ENCODE measurements around the gene PSMD14.
"Not testable (repeated sequence)": the region's sequence is repeated elsewhere in the genome, so short reads cannot be mapped to it uniquely, and the experiment has no call there.

Gene PSMD14

DNA sequence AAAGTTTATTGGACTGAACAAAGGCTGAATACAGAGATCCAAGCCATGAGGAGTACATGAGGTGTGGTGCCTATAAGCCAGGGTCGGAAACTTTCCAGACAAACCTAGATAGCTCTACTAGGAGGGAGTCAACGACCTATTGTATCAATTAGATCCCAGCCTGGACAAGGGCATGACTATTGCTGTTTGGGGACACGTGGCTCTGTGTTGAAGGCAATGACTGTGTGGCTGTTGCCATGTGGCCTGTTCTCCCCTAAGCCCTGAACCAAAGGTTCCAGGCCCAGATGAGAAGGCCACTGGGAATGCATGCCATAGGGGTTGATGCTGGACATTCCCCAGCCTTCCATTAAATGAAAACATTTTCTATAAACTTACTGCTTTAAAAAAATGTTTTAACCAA, 31.3 kb downstream of the PSMD14 start:
- DNase-seq = not testable (repeated sequence)

DNA sequence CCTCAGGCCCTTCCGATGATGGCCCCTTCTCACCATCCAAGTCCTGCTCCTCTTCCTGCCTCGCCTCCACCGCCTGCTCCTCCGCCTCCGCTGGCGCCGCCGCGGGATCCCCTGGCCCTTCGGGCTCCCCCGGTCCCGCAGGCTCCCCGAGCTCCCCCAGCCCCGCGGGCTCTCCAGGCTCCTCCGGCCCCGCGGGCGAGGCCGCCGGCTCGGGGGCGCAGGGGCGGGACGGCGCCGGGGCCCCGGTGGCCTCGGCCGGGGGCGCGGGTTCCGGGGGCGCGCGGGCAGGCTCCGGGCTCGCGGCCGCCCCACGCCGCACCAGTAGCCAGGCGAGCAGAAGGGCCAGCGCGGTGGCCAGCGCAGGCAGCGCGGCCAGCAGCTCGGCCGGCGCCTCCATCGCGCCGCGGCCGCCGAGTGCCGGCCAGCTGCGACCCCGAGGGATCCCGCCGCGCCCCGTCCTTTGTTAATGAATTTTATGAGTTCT, 32.7 kb downstream of the PSMD14 start:
- DNase-seq = not testable (repeated sequence)

DNA sequence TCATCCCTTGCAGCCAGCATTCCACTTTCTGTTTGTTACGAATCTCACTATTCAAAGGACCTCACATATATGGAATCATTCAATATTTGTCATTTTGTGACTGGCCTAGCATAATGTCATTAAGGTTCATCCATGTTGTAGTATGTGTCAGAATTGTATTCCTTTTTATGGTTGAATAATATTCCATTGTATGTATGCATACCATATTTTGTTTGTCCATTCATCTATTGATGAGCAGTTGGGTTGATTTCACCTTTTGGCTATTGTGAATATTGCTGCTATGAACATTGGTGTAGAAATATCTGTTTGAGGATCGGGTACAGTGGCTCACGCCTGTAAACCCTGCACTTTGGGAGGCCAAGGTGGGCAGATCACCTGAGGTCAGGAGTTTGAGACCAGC, 35.0 kb downstream of the PSMD14 start:
- no peak for DNase-seq

DNA sequence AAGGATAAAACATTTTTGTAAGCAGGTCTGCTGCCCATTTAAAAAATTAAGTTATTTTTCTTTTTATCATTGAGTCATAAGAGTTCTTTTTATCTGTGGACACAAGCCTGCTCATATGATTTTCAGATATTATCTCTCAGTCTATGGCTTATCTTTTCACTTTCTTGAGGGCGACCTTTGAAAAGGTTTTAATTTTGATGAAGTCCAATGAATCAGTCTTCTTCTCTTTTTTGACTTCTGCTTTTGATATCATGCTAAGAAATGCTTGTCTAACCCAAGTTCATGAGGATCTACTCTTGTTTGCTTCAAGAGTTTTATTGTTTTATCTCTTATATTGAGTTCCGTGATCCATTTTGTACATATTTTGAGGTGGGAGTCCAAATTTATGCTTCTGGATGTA, 36.5 kb downstream of the PSMD14 start:
- DNase-seq = no peak

DNA sequence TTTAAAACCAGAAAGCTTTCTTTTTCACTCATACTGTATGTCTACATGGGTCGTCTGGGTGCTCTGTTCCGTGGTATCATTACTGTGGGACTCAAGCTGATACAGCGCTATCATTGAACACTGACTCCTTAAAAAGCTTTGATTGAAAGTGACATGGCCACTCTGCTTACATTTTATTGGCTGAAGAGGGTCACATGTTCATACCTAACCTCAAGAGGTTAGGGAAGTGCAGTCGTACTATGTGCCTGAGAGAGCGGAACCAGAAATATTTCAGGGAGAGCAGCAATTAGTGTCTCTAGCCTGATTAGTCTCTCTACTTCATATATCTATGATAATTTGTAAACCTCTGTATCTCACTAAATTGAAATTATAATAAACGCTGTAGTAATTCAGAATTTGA, 43.5 kb downstream of the PSMD14 start:
- DNase-seq = no peak

DNA sequence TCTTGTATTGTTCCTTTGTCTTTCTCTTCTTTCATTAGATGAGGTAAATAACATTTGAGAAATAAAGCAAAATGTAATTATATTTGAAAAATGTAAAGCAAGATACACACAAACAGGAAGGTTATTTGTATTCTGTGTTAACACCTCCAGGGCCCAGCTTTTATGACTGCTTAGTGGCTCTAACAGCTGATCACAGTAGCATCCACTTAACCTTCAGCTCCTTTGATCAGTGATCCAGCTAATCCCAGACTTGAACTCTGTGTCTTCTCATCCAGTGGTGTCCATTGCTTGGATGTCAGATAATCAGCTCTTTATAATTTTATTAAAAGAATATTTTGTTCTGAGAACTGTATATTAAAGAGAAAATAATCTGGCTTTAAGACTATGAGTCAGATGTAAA, 44.5 kb downstream of the PSMD14 start:
- no peak for DNase-seq

DNA sequence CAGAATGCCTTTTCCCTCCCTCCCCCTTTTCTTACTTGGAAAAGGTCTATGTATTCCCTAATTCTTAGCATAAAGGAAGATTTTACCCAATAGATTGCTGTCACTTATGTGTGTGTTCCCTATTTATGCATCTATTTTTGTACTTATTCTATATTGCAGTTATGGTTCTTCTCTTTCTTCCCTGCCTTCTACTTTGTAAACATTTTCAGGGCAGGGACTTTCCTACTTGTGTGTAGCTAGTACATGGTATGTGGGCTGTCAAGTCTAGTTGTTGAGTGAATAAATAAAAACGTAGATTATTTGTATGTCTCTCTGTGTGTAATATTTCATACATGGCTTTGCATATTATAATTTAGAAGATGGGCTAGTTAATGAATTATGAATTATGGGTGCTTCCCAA, 45.3 kb downstream of the PSMD14 start:
- DNase-seq = no peak

DNA sequence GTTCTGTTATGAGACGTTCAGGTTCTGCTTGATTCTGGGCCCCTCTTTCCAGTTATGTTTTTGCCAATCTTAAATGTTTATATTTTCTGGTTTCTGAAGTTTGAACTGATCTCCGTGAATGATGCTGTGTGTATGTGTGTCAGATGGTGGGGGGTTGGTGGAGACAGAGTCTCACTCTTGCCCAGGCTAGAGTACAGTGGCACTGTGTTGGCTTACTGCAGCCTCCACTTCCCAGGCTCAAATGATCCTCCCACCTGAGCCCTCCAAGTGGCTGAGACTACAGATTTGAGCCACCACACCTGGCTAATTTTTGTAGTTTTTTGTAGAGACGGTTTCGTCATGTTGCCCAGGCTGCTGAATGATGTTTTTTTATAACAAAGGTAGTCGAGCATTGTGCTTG, 45.9 kb downstream of the PSMD14 start:
- no peak for DNase-seq

DNA sequence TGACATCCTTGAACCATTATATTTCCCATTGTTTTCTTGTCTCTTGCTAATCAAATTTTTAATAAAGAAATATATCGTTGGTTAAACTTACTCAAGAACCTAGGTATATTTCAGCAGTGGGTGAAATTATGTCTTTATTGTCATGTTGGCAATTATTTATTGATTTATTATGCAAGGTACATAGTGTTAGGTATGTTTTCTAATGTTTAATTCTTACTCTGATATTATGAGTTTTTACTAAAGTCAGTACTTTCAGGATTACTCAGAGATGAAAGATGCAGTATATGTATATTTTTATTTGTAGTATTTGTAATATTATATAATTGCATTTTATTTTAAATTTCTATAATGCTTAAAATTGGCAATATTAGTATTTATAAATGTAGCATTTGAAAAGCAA, 46.9 kb downstream of the PSMD14 start:
- DNase-seq = no peak

DNA sequence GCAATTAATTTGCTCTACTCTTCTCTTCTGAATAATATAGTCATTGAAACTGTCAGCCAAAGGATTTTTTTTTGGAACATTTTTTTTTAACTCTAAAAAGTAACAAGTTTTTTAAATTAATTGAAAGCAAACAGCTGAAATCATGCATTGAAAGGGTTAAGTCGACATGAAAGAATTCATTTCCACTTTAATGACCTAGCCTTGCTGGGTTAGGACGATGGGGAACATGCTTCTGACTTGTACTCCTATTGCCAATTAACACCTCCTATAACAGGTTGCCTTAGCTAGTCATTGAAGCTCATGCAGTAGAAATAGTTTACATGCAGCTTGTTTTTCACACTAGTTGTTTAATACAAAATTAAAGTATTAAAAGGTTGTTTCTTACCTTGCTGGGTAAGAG, 47.8 kb downstream of the PSMD14 start:
- DNase-seq = no peak

DNA sequence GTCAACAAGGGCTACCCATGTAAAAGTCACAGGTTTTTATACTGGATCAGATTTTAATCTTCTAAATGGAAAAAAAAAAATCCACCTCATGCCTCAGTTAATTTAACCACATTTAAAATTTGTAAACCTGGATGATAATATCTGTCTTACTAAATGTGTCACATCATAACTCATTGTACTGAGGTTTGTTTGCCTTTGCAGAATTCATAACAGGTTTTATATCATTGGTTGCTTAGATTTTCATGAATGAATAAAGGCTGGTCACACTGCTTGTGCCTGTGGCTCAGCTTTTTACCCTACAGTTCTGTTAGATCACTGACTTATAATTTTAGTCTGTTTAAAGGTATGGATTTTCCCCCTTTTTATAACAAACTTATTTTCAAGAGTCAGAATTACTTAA, 48.9 kb downstream of the PSMD14 start:
- DNase-seq = no peak

DNA sequence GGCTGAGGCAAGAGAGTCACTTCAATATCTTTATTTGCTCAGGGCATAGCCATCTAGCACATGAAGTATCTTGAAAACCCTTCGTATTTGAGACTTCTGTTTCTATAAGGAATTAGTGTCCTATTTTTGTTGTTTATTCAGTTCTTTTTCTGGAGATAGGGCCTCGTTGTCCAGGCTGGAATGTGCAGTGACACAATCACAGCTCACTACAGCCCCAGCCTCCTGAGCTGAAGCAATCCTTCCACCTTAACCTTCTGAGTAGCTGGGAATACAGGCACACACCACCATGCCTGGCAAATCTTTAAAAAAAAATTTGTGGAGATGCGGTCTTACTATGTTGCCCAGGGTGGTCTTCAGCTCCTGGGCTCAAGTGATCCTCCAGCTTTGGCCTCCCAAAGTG, 50.6 kb downstream of the PSMD14 start:
- DNase-seq = no peak

DNA sequence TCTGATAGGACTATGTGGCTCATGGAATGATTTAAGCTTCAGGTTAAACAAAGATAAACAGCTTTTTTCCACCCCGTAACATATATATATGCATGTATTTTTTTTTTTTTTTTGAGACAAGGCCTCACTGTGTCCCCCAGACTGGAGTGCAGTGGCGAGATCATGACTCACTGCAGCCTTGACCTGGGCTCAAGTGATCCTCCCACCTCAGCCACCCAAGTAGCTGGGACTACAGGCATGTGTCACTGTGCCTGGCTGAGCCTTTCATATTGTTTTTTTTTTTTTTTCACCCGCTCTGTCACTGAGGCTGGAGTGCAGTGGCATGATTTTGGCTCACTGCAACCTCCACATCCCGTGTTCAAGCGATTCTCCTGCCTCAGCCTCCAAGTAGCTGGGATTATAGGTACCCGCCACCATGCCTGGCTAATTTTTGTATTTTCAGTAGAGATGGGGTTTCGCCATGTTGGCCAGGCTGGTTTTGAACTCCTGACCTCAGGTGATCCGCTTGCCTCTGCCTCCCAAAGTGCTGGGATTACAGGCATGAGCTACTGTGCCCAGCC, 52.0 kb downstream of the PSMD14 start:
- not testable (repeated sequence) for DNase-seq

DNA sequence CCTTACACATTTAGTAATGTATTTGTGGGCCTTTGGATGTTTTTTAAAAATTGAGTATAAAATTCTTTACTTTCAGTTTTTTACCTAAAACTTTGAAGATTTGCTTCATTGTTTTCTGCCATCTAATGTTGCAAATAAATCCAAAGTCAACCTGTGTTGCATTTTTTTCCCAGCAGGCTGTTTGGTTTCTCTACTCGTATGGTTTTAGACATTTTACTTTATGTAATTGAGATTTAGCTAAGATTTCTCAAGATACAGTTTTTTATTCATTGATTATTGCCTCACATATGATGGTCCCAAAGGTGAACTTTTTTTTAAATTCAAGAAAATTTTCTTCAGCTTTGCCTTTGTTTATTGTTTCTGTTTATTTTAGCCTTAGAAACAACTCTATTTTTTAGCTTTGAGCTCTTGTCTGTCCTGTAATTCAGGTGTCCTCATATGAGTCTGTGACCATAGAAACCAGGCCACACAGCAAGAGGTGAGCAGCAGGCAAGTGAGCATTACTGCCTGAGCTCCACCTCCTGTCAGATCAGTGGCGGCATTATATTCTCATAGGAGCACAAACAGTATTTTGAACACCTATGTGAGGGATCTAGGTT, 54.4 kb downstream of the PSMD14 start:
- DNase-seq = no peak

DNA sequence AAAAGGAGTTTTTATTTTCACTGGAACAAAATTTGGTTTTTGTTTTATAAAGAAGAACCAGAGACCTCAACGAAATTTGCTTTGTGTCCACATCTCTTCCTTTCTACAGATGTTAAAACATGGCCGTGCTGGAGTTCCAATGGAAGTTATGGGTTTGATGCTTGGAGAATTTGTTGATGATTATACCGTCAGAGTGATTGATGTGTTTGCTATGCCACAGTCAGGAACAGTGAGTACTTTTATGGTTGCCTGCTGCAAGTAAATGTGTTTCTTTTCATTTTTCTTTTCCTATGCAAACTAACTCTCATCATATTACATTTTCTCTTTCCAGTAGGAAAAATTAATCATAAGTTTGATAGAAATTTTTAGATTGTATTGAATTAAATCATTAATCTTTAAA, 59.5 kb downstream of the PSMD14 start:
- no peak for DNase-seq

DNA sequence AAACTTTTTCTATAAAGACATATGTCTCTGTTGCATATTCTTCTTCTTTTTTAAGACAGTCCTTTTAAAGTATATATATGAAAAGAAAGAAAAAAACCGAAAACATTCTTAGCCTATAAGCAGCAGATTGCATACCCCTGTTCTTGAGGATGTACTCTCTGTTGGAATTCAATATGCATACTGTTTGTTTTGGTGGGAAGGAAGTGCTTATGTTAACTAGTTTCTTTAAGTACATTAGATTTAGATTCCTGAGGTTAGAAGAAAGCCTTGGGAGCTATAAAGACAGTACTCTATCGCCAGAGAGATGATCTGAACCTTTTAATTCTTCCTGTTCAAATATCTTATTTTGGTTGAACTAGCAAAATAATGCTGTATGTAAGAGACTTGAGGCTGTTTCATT, 61.1 kb downstream of the PSMD14 start:
- no peak for DNase-seq

DNA sequence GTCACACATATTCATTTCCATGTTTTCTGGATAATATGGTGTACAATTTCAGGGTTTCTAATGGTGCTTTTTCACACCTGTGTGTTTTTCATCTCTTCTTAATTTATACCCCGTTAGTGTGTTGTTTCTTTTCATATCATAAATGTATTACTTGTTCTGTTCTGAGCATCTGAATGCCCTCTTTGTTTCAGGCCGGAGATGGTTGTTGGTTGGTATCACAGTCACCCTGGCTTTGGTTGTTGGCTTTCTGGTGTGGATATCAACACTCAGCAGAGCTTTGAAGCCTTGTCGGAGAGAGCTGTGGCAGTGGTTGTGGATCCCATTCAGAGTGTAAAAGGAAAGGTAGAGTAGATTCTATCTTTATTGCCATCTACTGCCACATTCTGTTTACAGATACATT, 62.8 kb downstream of the PSMD14 start:
- no peak for DNase-seq

DNA sequence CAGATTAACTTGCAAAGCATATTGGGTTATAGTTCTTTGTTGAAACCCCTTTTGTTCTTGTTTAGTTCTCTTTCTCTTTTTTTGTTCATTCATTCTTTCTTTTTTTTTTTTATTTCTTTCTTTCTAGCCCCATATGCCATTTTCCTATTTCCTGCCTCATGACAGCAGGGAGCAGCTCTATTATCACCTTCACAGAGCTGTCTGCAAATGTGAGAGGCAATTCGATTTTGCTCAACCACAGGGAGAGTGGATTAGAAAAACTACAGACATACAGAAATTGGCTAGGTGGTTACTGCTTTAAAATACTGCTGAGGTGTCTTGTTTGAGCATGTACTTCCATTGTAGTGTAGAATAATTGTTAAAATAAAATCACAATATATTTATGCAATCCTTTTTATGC, 63.6 kb downstream of the PSMD14 start:
- DNase-seq = no peak

DNA sequence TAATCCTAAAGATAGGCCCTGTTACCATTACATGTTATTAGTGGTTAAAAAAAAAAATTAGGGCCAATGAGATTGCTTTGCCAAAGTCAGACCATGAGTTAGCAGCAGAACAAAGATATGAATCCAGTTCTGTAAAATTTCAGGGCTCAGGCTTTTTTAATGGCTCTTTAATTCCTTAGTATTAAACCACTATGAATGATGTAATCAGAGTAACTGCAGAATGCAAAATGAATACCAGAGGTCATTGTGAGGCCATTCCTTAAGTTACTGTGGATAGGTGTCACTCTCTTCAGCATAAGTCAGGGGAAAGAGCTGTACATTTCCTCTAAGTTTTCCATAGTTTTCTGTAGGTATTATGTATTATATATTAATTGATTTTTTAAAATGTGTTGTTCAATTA, 65.7 kb downstream of the PSMD14 start:
- peak; percentile 63 for DNase-seq

DNA sequence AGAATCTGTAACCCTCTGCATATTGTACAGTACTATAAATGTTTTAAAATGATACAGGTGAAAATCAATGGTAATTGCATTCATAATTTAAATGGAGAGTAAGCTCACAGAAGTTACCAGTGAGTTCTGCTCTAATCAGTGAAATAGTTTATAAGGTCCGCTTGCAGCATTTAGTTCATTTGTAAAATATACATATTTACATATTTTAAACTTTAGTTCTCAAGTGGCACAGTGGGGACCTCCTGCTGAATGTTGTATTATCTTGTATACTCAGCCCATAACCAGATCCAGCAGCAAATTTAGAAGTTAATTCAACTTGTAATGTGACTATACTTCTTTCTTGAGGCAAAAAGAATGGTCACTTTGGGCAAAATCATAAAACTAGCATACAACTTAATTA, 66.2 kb downstream of the PSMD14 start:
- DNase-seq = no peak

DNA sequence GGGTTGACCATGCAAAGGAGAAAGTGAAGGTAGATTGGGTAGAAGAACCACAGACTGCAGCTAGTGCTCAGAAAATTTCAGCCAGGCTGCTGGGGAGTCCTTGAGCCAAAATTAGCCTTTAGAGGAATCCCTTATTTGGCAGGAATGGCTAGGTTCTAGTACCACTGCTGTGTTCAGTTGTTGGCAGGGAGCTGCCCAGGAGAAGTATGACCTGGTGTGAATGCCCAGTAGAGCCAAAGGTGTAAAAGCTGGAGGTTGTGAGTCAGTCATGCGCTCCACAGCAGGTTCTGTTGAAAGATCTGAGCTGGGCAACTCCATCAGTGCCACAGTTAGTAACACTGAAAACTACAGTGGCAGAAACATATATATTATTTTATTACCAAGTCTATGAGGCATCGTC, 71.5 kb downstream of the PSMD14 start:
- no peak for DNase-seq

DNA sequence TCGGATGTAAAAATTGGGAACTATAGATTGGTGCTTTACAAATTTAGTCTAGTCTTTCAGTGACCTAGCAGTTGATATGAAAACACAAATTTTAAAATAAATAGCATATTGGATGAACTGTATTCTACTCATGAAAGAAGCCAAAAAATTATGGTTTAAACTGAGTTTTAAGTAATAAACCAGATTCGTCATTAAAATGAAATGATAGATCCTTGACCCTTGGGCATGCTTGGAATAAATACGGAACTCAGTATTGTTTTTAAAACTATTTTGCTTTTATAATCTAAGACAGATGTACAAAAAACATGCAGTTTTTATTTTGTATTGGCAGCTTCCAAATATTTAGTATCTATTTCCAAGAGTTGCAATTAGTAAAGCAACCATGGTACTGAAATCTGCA, 73.3 kb downstream of the PSMD14 start:
- DNase-seq = no peak

DNA sequence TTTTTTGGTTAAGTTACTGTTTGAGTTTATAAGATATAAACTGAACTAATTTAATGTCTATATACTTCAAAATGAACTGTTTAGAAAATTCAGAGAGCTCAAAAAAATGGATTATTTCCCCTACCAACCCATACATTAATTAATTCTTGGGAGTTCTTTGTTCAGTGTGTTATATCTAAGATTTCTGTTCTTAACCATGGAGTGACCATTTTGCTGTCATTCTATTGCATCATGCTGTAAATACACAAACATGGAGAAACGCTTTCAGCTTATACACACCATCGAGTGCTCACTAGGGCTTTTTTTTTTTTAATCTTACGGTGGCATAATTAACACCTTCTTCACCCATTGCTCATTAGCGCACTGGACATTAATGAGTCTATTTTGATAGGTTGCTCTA, 74.5 kb downstream of the PSMD14 start:
- DNase-seq = no peak

DNA sequence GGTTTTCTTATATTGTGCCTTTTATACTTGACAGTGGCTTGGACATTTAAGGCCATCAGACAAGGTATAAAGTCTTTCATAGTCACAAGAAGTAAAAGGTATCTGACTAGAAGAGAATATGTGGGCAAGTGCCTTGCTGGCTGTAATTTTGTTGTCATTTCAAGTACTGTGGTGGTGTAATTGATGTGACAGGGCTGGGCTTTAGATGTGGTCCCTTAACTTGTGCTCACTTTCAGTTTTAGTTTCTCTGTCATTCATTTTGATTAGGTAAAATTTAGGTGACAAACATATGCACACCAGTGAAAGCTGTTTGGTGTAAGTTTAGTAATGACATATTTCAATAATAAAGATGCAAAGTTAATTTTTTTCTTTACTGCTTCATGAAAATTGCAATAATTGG, 76.6 kb downstream of the PSMD14 start:
- DNase-seq = no peak

DNA sequence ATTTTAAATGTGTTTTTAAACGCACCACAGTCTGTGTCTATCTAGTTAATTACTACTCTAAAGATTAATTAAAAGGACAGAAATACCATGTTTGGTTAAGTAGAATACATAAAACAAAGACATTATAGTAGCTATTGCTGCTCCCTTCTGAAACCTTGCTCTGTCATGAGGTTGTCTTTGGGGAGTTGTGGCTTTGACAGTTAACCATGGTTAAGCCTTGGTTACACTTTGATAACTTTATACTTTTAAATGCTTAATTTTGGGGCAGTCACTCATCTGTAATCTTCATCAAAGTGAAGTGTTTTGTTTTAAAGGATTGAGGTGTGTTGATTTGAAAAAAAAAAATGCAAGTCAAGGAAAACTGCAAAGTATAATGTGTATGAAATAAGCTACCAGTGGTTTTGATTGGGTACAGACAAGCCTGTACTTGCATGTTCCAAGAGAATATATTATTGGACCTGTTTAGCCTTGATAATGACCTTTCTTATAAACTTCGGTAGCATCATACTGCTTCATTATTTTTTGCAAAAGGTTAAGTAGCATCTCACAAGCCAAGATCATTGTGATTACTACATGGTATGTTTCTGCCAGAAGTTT, 78.1 kb downstream of the PSMD14 start:
- no peak for DNase-seq

Measured in fibroblast of skin of right biceps (primary cell).